HL-60 (cell line): Measurements from ENCODE around the gene C2orf69.

Experiments used
- DNase-seq, 2 experiments: peaks; one replicate each; pipeline ENCODE4 v3.0.0-alpha.2; 2010 to 2020; ENCODE audit warnings: low read depth in 1 of 2, low spot score in 1 of 2
- H3K27ac ChIP-seq: fragments of 250-450 bp; sonication (Bioruptor Pico); replicated peaks from 2 replicates; pipeline ENCODE4 v1.5.1; 2020; ENCODE audit warnings: mild to moderate bottlenecking, moderate library complexity
- H3K27me3 ChIP-seq: fragments of 250-450 bp; sonication (Bioruptor Pico); 2 replicates; pipeline ENCODE4 v1.5.1; 2021; ENCODE audit warnings: mild to moderate bottlenecking, moderate library complexity; ENCODE audit not compliant: insufficient read depth, poor library complexity, severe bottlenecking
- H3K4me3 ChIP-seq: replicated peaks from 2 replicates; pipeline ENCODE4 v1.5.1; 2011; ENCODE audit warnings: mild to moderate bottlenecking, control low read depth, low read length; ENCODE audit not compliant: insufficient read depth
- CTCF ChIP-seq: IDR thresholded peaks from one replicate; pipeline ENCODE4 v1.5.1; 2011; ENCODE audit warnings: low read length, control low read depth, inconsistent platforms; ENCODE audit not compliant: insufficient read depth
- GABPA ChIP-seq: IDR thresholded peaks from 2 replicates; pipeline ENCODE4 v1.6.1; 2012; ENCODE audit warnings: low read depth
- POLR2AphosphoS5 ChIP-seq: IDR thresholded peaks from 2 replicates; pipeline ENCODE4 v1.6.1; 2012; ENCODE audit warnings: low read depth
- REST ChIP-seq: IDR thresholded peaks from 2 replicates; pipeline ENCODE4 v1.6.1; 2012; ENCODE audit warnings: low read depth; ENCODE audit not compliant: insufficient replicate concordance
- SPI1 ChIP-seq: IDR thresholded peaks from 2 replicates; pipeline ENCODE4 v1.6.1; 2012; ENCODE audit warnings: low read depth, mild to moderate bottlenecking, borderline replicate concordance

The C2orf69 gene

GRCh38 chr2:199955339-199956061 is 44.4 kb downstream of the C2orf69 start, which contains the start of the genes MAIP1 and TYW5:
MAIP1 (plus strand) TSS chr2:199955582; CDS start chr2:199955799, 217 bp downstream.
TYW5 (minus strand) TSS chr2:199955491; CDS start chr2:199955470, 21 bp downstream.
- peak; percentile 72 for TF ChIP-seq POLR2AphosphoS5
- peak; percentile 64 for TF ChIP-seq REST
- TF ChIP-seq GABPA = peak; percentile 92
- TF ChIP-seq CTCF = no peak
- no peak for TF ChIP-seq SPI1
- Histone ChIP-seq H3K27me3 (no peaks in the 10 kb centered on the region), H3K27ac (peak within 1 kb of the TSS; percentile 96), H3K4me3 (peak within 1 kb of the TSS; percentile 88)
- peak; percentile 61 to 86 for DNase-seq

- H3K27ac ChIP-seq = peak overlapping the region; percentile 96
- no peak for DNase-seq
These were observed 44.9 kb downstream of the C2orf69 start for GRCh38 chr2:199956062-199956380.

GRCh38 chr2:199958014-199958413 is 46.9 kb downstream of the C2orf69 start:
- Histone ChIP-seq H3K27me3 (no peaks in the 10 kb centered on the region), H3K4me3 (no peak overlapping the region), H3K27ac (no peak overlapping the region)
- no peak for DNase-seq
- no peak for TF ChIP-seq SPI1
- no peak for TF ChIP-seq GABPA
- TF ChIP-seq CTCF = no peak
- no peak for TF ChIP-seq REST
- TF ChIP-seq POLR2AphosphoS5 = no peak

More at GRCh38 chr2:199956062-199956380, 44.9 kb downstream of the C2orf69 start:
- H3K4me3 ChIP-seq = peak overlapping the region; percentile 88
- TF ChIP-seq SPI1 = no peak
- TF ChIP-seq POLR2AphosphoS5 = no peak
- TF ChIP-seq REST = no peak
- TF ChIP-seq GABPA = no peak
- no peaks in the 10 kb centered on the region for H3K27me3 ChIP-seq
